ENCODE data around the gene TARS2.

The TARS2 gene

GRCh38 chr1:150486966-150487762 lies at the start of gene TARS2:
TSS of gene TARS2 (plus strand) at chr1:150487419. CDS start at chr1:150487451, 32 bp downstream.
- DNase-seq (ENCODE audit: low read depth in 2 of 2) = peak; percentile 82 to 89

DNA sequence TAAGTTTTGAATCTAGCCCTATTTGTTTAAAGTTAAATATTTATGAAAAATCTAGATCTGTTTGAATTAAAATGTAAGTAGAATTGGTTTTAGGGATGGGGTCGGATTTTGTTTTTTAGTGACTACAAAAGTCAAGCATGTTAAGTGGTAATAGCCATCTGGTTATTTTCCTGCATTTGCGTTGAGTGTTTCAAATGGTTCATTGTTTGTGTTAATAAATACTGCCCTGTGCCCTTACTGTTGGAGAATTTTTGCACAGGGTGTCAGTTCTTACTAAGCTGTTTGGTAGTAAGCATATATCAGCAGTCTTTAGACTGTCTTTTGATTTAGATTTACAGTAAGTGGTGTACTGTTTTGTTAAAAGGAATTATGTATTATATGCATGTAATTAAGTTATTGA lies 46.1 kb upstream of the TARS2 start:
- no peak for DNase-seq (ENCODE audit: low read depth in 2 of 2)

DNA sequence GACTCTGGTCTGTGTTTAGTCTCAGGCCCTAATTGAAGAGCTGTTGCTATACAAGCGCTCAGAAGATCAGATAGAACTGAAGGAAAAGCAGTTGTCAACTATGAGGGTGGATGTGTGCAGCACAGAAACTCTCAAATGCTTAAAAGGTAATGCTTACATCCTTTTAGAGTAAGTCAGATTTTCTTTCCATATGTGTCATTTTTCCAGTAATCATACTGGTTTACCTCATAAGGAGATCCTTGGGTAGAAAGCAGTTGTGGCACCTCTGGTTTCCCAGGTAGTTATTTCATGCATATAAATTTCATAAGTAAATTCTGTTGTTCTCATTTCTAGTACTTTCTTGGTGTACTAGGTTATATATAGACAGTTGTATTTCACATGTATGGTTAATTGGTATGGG lies 43.0 kb upstream of the TARS2 start:
- no peak for DNase-seq (ENCODE audit: low read depth in 2 of 2)

DNA sequence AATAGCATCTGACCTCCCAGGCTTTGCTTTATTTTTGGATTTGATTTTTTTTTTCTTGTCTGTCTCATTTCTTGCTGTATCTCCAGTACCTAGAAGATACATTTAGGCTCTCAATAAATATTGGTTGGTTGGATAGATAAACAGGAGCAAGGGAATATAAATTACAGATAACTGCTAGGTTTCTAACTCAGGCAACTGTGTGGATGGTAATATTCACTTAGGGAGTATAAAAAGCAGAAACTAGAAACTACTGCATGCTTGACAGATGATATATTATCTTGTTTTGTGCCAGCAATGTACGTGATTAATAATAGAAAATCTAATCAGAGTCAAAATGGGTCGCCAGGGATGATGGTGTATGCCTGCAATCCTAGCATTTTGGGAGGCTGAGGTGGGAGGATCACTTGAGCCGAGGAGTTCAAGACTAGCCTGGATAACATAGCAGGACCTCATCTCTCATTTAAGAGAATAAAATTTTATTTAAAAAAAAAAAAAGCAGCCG lies 31.0 kb upstream of the TARS2 start:
- no peak for DNase-seq (ENCODE audit: low read depth in 2 of 2)

- DNase-seq (ENCODE audit: low read depth in 2 of 2) = peak; percentile 29 to 52
These were observed 22.8 kb upstream of the TARS2 start for GRCh38 chr1:150464422-150464826.

GRCh38 chr1:150466964-150467363 lies 20.3 kb upstream of the TARS2 start:
- no peak for DNase-seq (ENCODE audit: low read depth in 2 of 2)

DNA sequence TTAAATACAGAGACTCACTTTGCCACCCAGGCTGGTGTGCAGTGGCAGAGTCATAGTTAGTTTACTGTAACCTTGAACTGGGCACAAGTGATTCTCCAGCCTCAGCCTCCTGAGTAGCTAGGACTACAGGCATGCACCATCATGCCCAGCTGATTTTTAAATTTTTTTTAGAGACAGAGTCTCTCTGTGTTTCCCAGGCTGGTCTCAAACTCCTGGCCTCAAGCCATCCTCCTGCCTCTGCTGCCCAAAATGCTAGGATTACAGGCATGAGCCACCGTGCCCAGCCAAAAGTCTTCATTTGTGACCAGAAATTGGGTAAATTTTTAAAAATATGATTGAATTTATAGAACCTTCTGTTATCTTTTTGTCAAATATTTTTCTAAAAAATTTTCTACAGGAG lies 17.9 kb upstream of the TARS2 start:
- DNase-seq (ENCODE audit: low read depth in 2 of 2) = no peak

DNA sequence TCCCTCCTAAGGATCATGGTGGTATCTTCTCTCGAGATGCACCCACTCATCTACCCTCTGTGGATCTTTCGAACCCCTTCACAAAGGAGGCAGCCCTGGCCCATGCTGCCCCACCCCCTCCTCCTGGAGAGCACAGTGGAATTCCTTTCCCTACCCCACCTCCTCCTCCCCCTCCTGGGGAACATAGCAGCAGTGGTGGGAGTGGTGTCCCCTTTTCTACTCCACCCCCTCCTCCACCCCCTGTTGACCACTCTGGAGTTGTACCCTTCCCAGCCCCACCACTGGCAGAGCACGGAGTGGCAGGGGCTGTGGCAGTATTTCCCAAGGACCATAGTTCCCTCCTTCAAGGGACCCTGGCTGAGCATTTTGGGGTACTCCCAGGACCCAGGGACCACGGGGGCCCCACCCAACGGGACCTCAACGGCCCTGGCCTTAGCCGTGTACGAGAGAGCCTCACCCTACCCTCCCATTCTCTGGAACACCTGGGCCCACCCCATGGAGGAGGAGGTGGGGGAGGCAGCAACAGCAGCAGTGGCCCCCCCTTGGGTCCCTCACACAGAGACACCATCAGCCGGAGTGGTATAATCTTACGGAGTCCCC lies 14.5 kb upstream of the TARS2 start:
- no peak for DNase-seq (ENCODE audit: low read depth in 2 of 2)

DNA sequence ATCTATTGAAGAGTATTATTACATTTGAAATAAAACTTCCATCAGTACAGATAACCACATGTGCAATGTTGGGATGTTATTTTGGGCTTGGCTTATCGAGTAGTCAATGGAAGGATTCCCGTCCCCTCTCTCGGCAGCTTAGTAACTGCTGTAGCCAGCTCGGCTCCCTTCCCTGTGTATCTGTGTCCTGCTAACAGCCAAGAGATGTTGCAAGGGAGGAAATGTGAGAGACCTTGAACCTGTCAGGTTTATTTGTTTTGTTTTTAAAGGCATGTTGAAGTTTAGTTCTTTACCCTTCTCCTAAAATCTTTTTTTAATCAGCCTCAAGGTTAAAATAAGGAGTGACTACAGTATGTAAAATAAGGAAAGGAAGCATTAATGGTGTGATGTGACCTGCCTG lies 13.6 kb upstream of the TARS2 start:
- DNase-seq (ENCODE audit: low read depth in 2 of 2) = no peak

GRCh38 chr1:150474869-150475268 lies 12.3 kb upstream of the TARS2 start:
- DNase-seq (ENCODE audit: low read depth in 2 of 2) = no peak

DNA sequence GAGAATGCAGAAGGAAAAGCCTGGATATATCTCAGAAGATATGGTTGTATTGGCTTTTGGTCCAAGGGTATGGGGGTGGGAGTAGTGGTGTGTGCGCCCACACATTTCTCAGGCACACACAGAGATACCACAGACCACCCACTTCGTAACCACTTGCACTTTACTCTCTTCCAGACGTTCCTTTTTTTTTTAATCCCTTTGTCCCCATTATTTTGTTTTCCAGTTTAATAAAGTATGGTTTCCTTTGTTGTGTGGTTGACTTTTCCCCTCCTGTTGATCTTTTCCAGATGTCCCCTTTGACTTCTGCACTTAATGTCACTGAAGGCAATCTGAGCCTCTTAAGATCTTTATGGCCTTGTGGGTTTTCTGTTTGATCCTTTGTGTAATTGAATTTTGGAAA lies 10.5 kb upstream of the TARS2 start:
- DNase-seq (ENCODE audit: low read depth in 2 of 2) = no peak

DNA sequence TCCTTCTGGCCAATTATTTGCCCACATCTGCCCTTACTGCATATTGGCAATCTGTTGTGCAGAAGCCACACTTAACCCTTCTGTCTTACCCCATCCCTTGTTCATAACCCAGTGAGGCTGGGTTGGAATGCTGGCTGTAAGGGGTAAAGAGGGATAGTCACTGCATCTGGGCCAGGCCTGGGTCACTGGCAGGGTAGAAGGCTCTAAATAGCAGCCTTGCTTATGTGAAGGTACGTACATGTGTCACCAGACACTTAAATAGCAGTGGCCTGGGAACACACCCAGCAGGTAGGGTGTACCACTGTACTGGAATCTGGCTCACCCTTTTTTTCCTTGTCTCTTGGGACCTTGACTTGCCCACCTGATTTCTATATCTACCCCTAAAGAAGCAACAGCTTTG lies 9.9 kb upstream of the TARS2 start:
- DNase-seq (ENCODE audit: low read depth in 2 of 2) = no peak

DNA sequence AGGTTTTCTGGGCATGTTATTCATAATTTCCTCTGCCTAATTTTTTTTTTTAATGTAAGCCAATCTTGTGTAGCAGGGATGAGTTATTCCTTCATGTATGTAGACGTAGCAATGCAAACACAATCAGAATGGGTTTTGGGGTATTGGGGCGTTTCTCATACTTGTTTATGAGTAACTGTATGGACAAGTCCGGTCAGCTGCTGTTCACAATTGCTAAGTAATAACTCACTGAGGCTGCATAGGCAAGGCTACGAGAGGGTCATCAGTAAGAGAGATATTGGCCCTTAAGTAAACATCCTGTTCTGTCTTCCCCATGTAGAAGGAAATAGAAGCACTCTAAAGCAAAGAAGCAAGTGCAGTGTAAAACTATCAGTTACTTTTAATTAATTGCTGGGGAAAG lies 9.5 kb upstream of the TARS2 start:
- DNase-seq (ENCODE audit: low read depth in 2 of 2) = no peak

DNA sequence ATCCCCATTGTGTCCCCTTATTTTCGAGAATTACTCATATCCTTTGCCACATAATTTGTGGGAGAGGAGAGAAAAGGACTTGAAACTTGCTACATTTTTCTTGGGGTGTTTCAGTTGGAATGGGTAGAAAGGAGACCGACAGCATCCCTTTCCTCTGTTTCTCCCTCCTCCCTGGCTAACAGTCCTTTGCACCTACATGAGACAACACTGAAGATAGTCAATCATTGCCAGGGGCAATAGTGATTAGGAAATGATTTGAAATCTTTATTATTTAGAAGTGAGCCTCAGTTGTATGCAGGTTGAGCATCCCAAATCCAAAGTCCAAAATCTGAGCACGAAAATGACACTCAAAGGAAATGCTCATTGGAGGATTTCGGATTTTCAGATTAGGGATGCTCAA lies 7.8 kb upstream of the TARS2 start:
- no peak for DNase-seq (ENCODE audit: low read depth in 2 of 2)

DNA sequence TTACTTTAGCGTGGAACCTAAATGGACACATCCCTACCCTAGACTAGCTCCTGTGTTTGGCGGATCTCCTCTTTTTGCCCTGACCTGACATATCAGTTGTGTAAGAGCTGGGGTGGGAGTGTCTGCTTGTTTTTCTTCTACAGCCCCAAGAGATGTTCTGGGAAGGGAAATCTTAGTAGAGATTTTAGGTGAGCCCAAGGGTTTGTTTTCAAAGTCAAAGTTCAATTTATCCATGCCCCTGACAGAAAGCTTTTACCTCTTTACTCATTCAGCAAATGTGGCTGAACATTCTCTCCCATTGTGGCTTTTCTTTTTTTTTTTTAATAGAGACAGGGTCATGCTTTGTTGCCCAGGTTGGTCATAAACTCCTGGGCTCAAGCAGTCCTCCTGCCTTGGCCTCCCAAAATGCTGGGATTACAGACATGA lies 7.3 kb upstream of the TARS2 start:
- DNase-seq (ENCODE audit: low read depth in 2 of 2) = no peak

- no peak for DNase-seq (ENCODE audit: low read depth in 2 of 2)
These were observed 2.8 kb upstream of the TARS2 start for GRCh38 chr1:150484431-150484830.

- DNase-seq (ENCODE audit: low read depth in 2 of 2) = no peak
These were observed 2.4 kb upstream of the TARS2 start for GRCh38 chr1:150484861-150485260.

DNA sequence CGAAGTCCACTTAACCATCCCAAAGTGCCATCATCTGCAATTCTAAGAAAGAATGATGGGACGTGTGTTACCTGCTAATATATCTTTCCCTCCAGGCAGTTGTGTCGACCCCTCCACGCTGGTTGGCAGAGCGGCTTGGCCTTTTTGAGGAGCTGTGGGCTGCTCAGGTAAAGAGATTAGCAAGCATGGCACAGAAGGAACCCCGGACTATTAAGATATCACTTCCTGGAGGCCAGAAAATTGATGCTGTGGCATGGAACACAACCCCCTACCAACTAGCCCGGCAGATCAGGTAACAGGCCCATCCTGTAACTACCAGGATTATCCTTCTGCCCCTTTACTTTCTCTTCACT lies 520 bp downstream of the TARS2 start:
- DNase-seq (ENCODE audit: low read depth in 2 of 2) = no peak

DNA sequence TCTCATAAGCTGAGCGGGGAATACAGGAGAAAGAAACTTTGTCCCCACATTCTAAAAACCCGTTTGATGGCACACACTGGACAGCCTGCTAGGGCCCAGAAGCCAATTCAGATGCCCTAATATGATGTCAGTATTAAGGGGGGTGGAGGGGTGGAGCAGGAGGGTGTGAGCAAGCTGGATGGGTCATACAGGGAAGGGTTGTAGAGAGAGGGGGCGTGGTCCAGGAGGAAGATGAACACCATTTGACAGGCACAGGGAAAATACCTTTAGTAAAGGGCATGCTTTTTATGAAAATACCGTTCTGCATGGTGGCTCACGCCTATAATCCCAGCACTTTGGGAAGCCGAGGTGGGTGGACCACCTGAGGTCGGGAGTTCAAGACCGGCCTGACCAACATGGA lies 6.0 kb downstream of the TARS2 start:
- DNase-seq (ENCODE audit: low read depth in 2 of 2) = no peak

DNA sequence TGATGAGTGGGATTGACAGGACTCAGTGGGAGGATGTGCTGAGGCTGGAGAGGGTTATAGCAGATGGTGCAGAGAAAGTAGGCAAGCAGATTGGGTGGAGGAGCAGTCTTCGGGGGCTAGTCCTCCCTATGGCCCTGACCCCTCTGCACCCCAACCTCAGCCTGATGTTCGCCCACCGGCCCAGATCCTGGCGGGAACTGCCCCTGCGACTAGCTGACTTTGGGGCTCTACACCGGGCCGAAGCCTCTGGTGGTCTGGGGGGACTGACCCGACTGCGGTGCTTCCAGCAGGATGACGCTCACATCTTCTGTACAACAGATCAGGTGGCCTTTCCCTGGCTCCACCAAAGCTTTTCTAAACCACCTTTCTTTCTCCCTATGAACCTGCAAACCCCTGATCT lies 11.1 kb downstream of the TARS2 start:
- DNase-seq (ENCODE audit: low read depth in 2 of 2) = no peak

DNA sequence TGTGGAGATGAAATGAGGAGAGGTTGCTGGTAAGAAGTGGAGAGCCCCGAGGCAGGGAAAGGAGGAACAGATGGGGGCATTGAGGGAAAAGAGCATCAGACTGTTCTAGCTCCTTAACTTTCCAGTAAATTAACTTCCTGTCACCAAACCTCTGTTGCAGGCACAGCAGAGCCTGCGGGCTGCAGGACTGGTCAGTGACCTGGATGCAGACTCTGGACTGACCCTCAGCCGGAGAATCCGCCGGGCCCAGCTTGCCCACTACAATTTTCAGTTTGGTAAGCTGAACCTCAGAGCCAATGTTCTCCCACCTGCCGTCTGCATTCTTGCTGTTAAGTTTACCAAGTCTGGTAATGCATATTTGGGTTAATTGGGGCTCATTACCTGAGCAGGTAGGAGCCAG lies 18.2 kb downstream of the TARS2 start:
- DNase-seq (ENCODE audit: low read depth in 2 of 2) = no peak

- DNase-seq (ENCODE audit: low read depth in 2 of 2) = no peak
These were observed 21.0 kb downstream of the TARS2 start, which contains the start of gene ECM1 for GRCh38 chr1:150507912-150508864. TSS of gene ECM1 (plus strand) at chr1:150508109. CDS start at chr1:150508210, 101 bp downstream.

All from stimulated activated CD4-positive, alpha-beta T cell treated with anti-CD3 and anti-CD28 coated beads, Interleukin-1b, Interleukin-23, amount 100 ng/mL, for 1 hour (primary cell).